Small intestine (tissue), 7 donors: ENCODE data around the gene TEX19. TPM values are rescaled to one million over a fixed set of nuclear protein-coding genes. Genes with fewer than 3 reads are reported as not detected.

Source experiments
- DNase-seq, 2 donors: peaks; one replicate each; pipeline versions ENCODE4 v3.0.0 to v3.0.0-alpha.2; 2013
- FAIRE-seq: peaks from 2 replicates; lab custom pipeline; 2012; peaks lifted over from hg19 to GRCh38; lab: Jason Lieb, UNC
- H3K27ac ChIP-seq, 3 donors: one replicate each; pipeline ENCODE4 v1.5.1; 2013; ENCODE audit warnings: low read length in 2 of 3, mild to moderate bottlenecking in 2 of 3, control low read depth in 1 of 3, inconsistent platforms in 1 of 3, low read depth in 1 of 3, moderate library complexity in 1 of 3
- H3K27me3 ChIP-seq, 3 donors: one replicate each; pipeline ENCODE4 v1.6.1; 2013; ENCODE audit warnings: low read length in 3 of 3, inconsistent platforms in 1 of 3; ENCODE audit not compliant: control insufficient read depth in 3 of 3, insufficient read depth in 3 of 3
- H3K36me3 ChIP-seq, 3 donors: one replicate each; pipeline ENCODE4 v1.6.1; 2013; ENCODE audit warnings: low read length in 3 of 3, inconsistent platforms in 1 of 3, low read depth in 1 of 3, mild to moderate bottlenecking in 1 of 3, moderate library complexity in 1 of 3; ENCODE audit not compliant: control insufficient read depth in 3 of 3, insufficient read depth in 2 of 3
- H3K4me1 ChIP-seq, 3 donors: one replicate each; pipeline ENCODE4 v1.6.1; 2013; ENCODE audit warnings: low read length in 2 of 3, inconsistent platforms in 1 of 3, low read depth in 1 of 3, mild to moderate bottlenecking in 1 of 3, moderate library complexity in 1 of 3; ENCODE audit not compliant: control insufficient read depth in 3 of 3, insufficient read depth in 2 of 3
- H3K4me3 ChIP-seq, 3 donors: one replicate each; pipeline ENCODE4 v1.5.1; 2013; ENCODE audit warnings: low read length in 3 of 3, control low read depth in 1 of 3, inconsistent platforms in 1 of 3, low read depth in 1 of 3, mild to moderate bottlenecking in 1 of 3, moderate library complexity in 1 of 3
- H3K9me3 ChIP-seq, 2 donors: one replicate each; pipeline ENCODE4 v1.6.1; 2013; ENCODE audit warnings: low read depth in 1 of 2, low read length in 1 of 2; ENCODE audit not compliant: control insufficient read depth in 2 of 2, insufficient read depth in 1 of 2
- WGBS, 3 donors: extraction: QIAGEN DNeasy Blood & Tissue Kit; methylation state at CpG; one replicate each; pipeline ENCODE4 v1.1.7; 2013; 5-methylcytosine and 5-hydroxymethylcytosine counted together
- polyA plus RNA-seq, 4 donors: library from polyadenylated mRNA; stranded (reverse) in 3 of 4; unstranded in 1 of 4; fragments of 200-250 nt in 3 of 4; fragments of 120-200 nt in 1 of 4; gene quantifications; one replicate each; pipeline versions ENCODE4 v1.2.1 to v1.2.3, GENCODE V29; 2013
- donor health status: healthy with polysubstance abuse.
- donor health status: control.
- donor health status: control.
- donor health status: Bipolar disorder and iron deficiency.
- donor health status: healthy.

The TEX19 gene
- polyA plus RNA-seq, 4 donors, result 0.07 TPM; not detected in 3

DNA sequence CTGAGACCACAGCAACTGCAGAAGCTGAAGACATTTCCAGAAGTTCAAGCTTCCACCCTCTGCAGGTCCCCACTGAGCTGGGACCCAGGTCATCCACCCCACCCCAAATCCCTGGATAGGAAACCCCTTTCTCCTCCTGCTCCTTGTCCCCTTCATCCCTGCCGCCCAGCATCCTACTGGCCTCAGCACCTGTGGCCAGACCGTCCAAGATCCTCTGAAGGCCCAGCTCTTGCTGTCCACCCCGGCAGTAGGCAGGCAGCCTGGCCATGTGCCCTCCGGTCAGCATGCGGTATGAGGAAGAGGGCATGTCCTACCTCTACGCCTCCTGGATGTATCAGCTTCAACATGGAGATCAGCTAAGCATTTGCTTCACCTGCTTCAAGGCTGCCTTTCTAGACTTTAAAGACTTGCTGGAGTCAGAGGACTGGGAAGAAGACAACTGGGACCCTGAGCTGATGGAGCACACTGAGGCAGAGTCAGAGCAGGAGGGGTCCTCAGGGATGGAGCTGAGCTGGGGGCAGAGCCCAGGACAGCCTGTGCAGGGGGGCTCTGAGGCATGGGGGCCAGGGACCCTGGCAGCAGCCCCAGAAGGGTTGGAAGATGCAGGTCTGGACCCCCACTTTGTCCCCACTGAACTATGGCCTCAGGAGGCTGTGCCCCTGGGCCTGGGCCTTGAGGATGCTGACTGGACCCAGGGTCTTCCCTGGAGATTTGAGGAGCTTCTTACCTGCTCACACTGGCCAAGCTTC is 3.0 kb downstream of the TEX19 start:
- WGBS, 3 donors, result 88 to 93% (median 92%) methylated on average over 6 of the region's 6 CpGs
- Histone ChIP-seq H3K4me1 (peaks cover 0 to 6% (median 0%) of the 10 kb centered on the region in 3 donors), H3K4me3 (no peak overlapping the region), H3K27ac (no peak overlapping the region), H3K9me3 (no peaks in the 10 kb centered on the region), H3K36me3 (no peaks in the 10 kb centered on the region), H3K27me3 (peaks cover 0 to 13% (median 6%) of the 10 kb centered on the region in 3 donors)
- FAIRE-seq (no peak), DNase-seq (no peak)

DNA sequence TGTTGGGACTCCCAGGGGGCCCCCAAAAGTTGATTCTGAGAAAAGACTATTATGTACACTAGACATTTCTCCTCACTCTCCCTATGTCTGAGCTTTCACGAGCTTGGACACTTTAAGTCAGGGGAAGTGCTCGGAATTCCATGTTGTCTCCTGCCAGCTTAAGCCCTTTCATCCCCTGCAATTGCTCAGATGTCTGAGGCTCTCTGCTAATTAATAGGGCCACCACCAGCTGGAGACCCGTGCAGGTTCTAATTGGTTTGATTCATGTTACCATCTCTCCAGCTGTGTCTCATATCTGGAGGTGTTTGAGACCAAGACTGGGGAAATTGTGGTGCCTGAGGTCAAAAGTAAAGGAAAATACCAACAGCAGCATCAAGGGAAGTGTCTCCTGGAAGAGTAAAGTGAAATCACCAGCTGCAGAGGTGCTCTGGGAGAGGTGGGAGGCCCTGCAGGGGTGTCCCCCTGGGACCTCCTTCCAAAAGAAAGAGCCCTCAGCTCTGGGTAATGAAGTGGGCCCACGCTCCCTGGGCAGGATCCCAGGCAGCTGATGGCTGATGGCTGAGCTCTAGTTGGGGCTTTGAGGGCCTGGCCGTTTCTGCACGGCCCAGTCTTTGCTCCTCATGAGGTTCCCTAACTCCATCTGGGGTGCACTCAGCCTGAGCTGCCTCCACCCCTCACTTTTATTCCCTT is 6.7 kb downstream of the TEX19 start:
- H3K36me3 ChIP-seq, result no peaks in the 10 kb centered on the region
- H3K4me3 ChIP-seq, result no peak overlapping the region
- H3K4me1 ChIP-seq, result peaks cover 0 to 9% (median 0%) of the 10 kb centered on the region in 3 donors
- peaks cover 0 to 14% (median 3%) of the 10 kb centered on the region in 3 donors for H3K27me3 ChIP-seq
- H3K27ac ChIP-seq, result no peak overlapping the region
- no peaks in the 10 kb centered on the region for H3K9me3 ChIP-seq
- no peak for FAIRE-seq
- DNase-seq, result no peak
- 77 to 79% (median 77%) methylated on average over 6 of the region's 6 CpGs for WGBS, 3 donors

DNA sequence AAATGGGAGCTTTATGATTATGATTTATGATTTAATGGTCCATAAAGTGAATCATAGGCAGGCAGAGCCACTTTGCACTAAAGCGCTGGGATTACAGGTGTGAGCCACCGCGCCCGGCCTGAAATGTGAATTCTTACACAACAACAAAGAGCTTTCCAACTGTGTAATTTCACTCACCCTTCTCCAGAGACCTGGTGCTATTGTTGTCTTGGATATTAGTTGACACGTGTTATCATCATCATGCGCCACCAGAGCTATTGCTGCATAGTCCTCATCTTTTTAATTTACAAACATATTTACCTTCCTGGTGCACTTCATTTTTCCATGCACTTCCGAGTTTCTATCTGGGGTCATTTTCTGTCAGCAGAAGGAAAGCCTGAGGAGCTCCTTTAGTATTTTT is 7.7 kb downstream of the TEX19 start:
- H3K4me3 ChIP-seq, result no peak overlapping the region
- no peak overlapping the region for H3K27ac ChIP-seq
- H3K4me1 ChIP-seq, result peaks cover 0 to 15% (median 3%) of the 10 kb centered on the region in 3 donors
- WGBS, 3 donors, result 18 to 60% (median 40%) methylated on average over 7 of the region's 7 CpGs
- H3K36me3 ChIP-seq, result no peaks in the 10 kb centered on the region
- H3K9me3 ChIP-seq, result no peaks in the 10 kb centered on the region
- FAIRE-seq, result no peak
- peaks cover 6 to 21% (median 7%) of the 10 kb centered on the region in 3 donors for H3K27me3 ChIP-seq
- peak; percentile 60 to 63 for DNase-seq

DNA sequence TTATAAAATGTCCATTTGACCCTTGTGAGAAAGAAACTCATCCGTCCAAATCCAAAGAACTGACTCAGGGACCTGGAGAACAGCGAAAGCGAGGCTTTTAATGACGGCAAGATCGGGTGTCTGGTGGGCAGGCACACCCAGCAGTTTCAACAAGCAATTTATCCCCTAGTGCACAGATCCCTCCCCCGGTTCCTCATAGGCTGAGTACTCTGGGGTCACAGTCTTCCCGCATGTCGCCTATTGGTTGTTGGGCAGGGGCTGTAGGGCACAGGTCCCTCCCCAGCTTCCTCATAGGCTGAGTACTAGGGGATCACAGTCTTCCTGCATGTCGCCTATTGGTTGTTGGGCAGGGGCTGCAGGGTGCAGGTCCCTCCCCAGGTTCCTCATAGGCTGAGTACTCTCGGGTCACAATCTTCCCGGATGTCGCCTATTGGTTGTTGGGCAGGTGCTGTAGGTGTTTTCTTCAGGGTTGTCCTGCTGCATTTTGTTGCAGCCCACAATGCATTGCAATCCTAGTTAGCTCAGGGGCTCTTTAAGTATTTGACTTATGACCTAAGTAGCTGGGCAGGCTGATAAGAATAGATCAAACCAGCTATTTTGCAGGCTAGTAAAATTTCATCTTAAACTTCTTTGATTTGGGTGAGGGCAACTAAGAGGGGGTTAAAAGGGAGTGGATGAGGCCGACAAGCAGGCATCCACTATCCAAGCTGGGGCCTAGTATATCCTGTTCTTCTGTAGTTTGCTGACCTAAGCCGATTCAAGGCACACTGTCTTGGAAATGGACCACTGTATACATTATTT is 8.9 kb downstream of the TEX19 start:
- Histone ChIP-seq H3K27me3 (peaks cover 7 to 31% (median 17%) of the 10 kb centered on the region in 3 donors), H3K4me3 (no peak overlapping the region), H3K9me3 (no peaks in the 10 kb centered on the region), H3K27ac (no peak overlapping the region), H3K4me1 (peaks cover 0 to 15% (median 3%) of the 10 kb centered on the region in 3 donors), H3K36me3 (no peaks in the 10 kb centered on the region)
- DNase-seq (no peak), FAIRE-seq (no peak)
- 85 to 92% (median 92%) methylated on average over 14 of the region's 14 CpGs for WGBS, 3 donors

DNA sequence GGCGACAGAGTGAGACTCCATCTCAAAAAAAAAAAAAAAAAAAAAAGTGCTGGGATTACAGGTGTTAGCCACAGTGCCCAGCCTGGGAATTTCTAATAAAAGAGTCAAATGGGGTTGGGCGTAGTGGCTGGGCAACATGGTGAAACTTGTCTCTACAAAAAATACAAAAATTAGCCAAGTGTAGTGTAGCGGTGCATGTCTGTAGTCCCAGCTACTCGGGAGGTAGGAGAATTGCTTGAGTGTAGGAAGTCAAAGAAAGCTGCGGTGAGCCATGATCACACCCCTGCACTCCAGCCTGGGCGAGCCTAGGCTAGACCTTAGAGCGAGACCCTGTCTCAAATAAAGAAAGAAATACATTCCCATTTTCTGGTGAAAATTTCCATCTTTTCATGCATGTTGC is 10.2 kb downstream of the TEX19 start:
- Histone ChIP-seq H3K27ac (no peak overlapping the region), H3K4me3 (no peak overlapping the region), H3K27me3 (peaks cover 9 to 43% (median 21%) of the 10 kb centered on the region in 3 donors), H3K36me3 (no peaks in the 10 kb centered on the region), H3K4me1 (peaks cover 0 to 15% (median 3%) of the 10 kb centered on the region in 3 donors), H3K9me3 (no peaks in the 10 kb centered on the region)
- 79 to 91% (median 89%) methylated on average over 6 of the region's 7 CpGs for WGBS, 3 donors
- FAIRE-seq (no peak), DNase-seq (no peak)

DNA sequence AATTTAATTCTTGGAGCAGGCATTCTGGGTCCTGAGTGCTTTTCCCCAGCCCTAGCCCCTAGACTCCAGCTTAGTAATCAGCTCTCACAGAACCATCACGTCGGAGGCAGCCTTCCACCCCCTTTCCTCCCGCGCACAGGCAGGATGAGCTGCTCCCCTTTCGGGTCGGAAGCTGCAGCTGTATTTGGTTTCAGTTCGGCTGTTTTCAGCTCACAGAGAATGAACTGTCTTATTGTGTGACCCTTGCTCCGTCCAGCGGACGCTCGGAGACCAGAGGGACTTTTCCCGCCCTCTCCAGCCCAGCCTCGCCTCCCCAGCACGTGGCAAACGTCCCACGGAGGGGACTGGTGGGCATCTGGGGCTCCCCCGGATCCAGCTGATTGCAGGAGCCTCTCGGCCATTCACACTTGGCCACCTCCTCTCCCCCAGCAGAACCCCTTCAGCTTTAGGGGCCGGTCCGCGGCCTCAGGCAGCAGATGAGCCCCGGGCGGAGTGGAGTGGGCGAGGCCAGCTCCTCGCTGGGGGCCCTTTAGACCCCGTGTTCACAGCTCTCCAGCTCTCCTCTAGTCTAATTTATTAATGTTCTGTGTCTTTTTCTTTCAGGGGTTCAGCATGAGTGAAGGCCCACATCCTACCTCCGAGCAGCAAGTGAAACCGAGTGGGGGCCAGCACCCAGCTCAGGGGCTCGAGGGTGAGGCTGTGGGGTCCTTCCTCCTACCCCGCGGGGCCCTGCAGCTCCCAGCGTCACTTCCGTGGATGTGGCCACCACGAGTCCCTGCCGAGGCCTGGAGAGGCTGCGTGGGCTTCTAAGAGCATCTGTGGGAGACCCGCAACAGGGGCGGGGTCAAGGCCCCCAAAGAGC is 11.7 kb downstream of the TEX19 start:
- no peaks in the 10 kb centered on the region for H3K36me3 ChIP-seq
- WGBS, 3 donors, result 8 to 20% (median 9%) methylated on average over 38 of the region's 38 CpGs
- peaks cover 0 to 2% of the 10 kb centered on the region in 2 donors for H3K9me3 ChIP-seq
- H3K27me3 ChIP-seq, result peaks cover 20 to 52% (median 34%) of the 10 kb centered on the region in 3 donors
- H3K27ac ChIP-seq, result no peak overlapping the region
- peaks cover 0 to 15% (median 3%) of the 10 kb centered on the region in 3 donors for H3K4me1 ChIP-seq
- DNase-seq (peak in 1 of 2 donors; percentile 22), FAIRE-seq (no peak)
- H3K4me3 ChIP-seq, result peak overlapping the region in 1 of 3 donors; percentile 33

DNA sequence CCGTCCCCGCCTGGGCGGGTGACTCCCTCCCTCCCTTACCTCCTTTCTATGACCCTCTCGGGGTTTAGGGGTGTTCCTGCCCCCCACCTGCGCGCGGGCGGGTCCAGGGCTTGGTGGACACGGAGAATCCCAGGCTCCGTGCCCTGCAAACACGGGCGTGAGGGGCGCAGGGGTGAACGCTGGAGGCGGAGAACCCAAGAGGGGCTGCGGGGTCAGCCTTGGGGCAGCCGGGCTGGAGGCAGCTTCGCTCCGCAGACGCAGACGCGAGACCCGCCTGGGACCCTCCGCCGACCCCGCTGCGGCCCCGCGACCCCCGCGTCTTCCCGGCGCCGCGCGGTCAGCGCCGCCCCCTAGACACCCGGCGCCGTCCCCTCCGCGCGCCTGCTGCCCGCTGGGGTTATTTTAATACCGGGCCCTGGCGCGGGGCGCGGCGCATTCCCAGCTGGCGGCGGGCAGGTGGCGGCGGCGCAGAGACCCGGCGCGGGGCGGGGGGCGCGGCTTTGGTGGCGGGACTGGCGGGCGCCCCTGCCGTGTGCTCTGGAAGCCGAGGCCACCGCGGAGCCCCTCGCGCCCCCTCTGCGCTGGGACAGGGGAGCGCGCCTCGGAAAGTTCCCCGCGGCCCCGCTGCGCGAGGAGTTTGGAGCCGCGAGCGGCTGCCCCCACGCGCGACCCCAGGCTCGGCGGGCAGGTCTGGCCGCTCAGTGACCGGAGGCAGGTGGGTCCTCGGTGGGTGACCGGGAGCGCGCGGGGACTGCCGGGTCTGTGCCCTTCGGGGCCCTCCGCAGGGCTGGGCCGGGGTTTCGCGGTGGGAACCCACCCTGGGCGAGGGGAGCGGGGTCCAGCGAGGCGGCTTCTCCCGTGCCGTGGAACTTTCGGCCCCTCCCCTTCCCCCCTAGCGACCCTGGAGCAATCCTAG is 12.5 kb downstream of the TEX19 start, which contains the start of gene UTS2R:
Gene UTS2R (plus strand): TSS at position 433 of the 916 bp plus-strand sequence. CDS start 2,560 bp downstream, outside the sequence.
- Histone ChIP-seq H3K4me1 (peaks cover 0 to 13% (median 3%) of the 10 kb centered on the region in 3 donors), H3K27me3 (peaks cover 20 to 60% (median 35%) of the 10 kb centered on the region in 3 donors), H3K9me3 (peaks cover 0 to 3% of the 10 kb centered on the region in 2 donors), H3K27ac (no peak within 1 kb of the TSS), H3K36me3 (no peaks in the 10 kb centered on the region), H3K4me3 (peak within 1 kb of the TSS in 1 of 3 donors; percentile 33)
- DNase-seq (no peak), FAIRE-seq (no peak)
- 3 to 4% (median 3%) methylated on average over 80 to 109 of the region's 109 CpGs for WGBS, 3 donors
